AG10803 (cell line): ENCODE results near the gene FAM161B.
A peak's percentile ranks its signal among the peaks of the same experiment; 100 is the strongest.

Experiments
- DNase-seq: peaks from one replicate; pipeline ENCODE4 v3.0.0; 2010; ENCODE audit warnings: low read depth
- H3K4me3 ChIP-seq: 2 replicates; pipeline ENCODE4 v1.5.1; 2011; ENCODE audit warnings: mild to moderate bottlenecking, low read length, control low read depth
- TF ChIP-seq, protein P1 (sequence below): conservative IDR thresholded peaks from 2 replicates; pipeline ENCODE4 v1.5.1; 2011; ENCODE audit warnings: mild to moderate bottlenecking, low read length, control low read depth, inconsistent platforms

Gene FAM161B

DNA sequence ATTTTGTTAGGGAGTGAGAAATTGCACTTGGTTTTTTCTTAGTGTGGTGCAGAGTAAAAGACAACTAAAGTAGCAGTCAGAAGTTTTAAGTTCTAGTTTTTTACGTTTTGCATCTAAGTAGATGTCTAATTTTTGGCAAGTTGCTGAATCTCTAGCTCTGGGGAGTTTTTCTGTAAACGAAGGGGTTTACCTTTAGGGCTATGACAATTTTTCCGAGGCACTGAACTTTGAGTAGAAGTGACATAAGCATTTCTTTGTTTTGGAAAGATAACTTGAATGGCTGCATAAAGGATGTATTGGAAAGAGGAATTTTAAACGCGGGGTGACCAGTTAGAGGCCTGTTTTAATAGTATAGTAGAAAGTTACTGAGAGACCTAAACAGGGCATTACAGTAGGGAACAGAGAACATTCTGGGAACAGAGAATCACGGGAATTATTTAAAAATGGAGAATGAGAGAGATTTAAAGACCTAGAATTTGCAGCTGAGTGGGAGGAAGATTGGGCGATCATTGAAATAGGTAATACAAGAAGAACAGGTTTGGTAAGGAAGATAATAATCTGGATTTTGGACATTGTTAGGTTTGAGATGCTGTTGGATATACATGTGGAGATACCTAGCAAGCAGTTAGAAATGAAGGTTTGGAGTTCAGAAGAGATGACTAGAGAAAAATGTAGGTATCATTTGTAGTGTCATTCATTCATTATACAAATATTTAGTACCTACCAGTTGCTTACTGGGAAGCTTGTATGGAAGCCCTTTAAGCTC is 62.0 kb downstream of the FAM161B start:
- H3K4me3 ChIP-seq, result peak overlapping the region; percentile 86
- no peak for DNase-seq
- TF ChIP-seq, protein P1, sequence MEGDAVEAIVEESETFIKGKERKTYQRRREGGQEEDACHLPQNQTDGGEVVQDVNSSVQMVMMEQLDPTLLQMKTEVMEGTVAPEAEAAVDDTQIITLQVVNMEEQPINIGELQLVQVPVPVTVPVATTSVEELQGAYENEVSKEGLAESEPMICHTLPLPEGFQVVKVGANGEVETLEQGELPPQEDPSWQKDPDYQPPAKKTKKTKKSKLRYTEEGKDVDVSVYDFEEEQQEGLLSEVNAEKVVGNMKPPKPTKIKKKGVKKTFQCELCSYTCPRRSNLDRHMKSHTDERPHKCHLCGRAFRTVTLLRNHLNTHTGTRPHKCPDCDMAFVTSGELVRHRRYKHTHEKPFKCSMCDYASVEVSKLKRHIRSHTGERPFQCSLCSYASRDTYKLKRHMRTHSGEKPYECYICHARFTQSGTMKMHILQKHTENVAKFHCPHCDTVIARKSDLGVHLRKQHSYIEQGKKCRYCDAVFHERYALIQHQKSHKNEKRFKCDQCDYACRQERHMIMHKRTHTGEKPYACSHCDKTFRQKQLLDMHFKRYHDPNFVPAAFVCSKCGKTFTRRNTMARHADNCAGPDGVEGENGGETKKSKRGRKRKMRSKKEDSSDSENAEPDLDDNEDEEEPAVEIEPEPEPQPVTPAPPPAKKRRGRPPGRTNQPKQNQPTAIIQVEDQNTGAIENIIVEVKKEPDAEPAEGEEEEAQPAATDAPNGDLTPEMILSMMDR, result no peak

DNA sequence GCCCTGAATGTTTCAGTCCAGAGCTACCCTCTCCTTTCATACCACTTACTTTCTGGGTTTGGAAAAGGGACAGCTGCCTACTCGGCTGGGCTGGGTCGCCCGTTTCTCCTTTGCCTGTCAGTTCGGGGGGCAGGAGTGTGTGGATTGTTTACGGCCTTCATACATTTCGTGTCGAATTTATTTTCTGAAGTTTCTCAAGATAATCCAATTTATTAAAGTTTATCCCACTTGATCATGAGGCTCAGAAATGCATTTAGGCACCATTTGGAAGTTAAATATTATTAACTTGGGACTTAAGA is 62.6 kb downstream of the FAM161B start:
- H3K4me3 ChIP-seq, result peak overlapping the region; percentile 86
- TF ChIP-seq, protein P1, result no peak
- no peak for DNase-seq

DNA sequence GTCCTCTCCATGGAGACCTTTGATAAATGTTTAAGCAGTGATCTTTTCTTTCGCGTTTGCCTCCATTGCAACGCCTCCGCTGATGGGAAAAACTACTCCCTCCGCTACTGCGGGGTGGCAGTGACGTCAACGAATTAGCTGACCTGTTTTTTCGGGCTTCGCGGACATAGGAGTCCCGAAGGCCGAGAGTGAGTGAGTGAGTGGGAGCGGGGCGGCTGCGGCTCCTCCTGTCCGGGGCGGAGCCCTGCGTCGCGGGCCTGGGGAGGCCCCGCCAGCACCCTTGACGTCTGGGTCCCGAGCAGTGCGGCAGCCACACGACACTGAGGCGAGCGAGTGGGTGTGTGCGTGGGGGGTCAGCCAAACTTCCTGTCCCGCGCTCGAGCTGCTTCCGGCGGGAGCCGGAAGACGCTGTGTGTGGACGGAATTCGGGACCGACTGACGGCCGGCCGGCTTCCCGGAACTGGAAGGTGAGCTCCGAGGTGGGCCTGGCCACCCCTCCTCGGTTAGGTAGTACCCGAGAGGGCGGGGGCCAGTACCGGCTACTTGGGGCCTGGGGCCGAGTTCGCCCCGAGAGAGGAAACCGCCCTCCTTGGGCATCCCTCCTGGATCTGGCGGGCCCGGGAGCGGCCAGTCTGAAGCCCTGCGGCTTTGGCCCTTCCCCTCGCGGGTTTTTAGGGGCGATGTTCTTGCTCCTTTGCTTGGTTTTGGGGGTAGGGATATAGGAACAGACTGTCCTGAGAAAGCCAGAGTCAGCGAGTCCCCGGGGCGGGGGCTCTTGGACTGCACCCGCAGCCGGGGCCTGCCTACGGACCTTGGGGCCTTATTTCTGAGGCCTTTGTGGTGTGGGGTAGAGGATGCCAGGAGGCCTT is 63.2 kb downstream of the FAM161B start, which contains the start of gene ZNF410:
Gene ZNF410, plus strand, starts transcription at position 411 of the 869 bp plus-strand sequence. CDS start 5,317 bp downstream, outside the sequence.
- TF ChIP-seq, protein P1, result no peak
- DNase-seq, result peak; percentile 98

DNA sequence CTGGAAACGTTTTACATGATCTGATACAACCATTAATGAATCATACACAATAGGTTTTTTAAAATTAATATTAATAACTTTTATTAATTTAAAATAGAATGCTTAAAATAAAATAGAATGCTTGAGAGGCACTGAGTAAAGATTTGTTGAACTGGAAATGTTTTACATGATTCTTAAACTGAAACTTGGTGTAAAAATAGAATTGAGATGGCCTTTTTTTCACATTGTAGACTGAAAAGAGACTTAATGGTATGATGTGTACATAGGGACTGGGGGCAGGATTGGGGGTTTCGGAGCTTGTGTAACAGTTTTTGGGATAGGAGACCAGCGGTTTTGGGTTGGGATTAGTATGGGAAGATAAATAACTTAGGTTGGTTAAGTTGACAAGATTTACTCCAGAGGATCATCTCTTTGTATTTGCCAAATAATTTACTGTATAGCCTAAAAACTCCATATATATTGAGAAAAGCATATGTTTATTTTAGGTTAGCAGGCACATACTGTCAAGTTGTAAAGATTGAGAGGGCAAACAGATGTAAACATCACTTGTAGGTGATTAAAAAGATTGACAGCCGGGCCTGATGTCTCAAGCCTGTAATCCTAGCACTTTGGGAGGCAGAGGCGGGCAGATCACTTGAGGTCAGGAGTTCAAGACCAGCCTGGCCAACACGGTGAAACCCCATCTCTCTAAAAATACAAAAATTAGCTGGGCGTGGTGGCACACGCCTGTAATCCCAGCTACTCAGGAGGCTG is 65.3 kb downstream of the FAM161B start:
- no peak overlapping the region for H3K4me3 ChIP-seq
- no peak for DNase-seq
- TF ChIP-seq, protein P1, result no peak

More for the DNA sequence above, 63.2 kb downstream of the FAM161B start, which contains the start of gene ZNF410:
- H3K4me3 ChIP-seq, result peak within 1 kb of the TSS; percentile 86
